ENCODE results near the gene ARHGAP27. TPM values are rescaled to one million over a fixed set of nuclear protein-coding genes. Genes with fewer than 3 reads are reported as not detected.
A peak's percentile ranks its signal among the peaks of the same experiment; 100 is the strongest.

Gene ARHGAP27
- total RNA-seq, 6 donors from 2014 or later, result 46.1 to 243 (median 81.4) TPM

DNA sequence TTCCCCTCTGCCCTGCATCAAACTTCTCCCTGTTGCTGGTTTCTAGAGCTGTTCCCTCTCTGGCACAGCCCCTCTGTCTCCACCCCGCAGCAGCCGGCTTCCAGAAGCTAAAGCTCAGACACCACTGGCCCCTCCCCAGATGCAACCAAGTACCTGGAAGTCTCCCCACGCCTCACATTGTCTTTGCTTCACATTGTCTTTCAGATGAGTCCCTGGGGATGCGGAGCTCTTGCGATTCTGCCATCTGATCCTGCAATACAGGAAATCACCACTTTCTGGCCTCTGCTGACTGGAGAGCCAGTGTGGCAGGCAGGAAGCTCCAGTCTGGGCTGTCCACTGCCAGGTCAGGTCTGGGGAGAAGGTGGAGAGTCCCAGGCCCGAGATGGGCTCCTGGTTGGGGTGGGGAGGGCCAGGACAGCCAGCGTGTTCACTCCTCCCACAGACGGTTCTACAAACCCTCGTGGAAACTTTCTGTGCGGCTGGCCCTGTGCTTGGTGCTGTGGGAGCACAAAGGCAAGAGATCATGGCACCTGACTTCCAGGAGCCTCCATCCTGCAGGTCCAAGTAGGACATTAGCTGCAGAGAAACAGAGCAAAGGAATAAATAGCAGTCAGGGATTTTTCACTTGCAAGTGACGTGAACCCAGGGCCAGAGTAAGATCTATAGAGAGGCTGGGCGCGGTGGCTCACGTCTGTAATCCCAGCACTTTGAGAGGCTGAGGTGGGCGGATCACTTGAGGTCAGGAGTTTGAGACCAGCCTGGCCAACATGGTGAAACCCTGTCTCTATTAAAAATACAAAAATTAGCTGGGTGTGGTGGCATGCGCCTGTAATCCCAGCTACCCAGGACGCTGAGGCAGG is 67.9 kb downstream of the ARHGAP27 start:
- no peak for DNase-seq
- Histone ChIP-seq H3K27ac (no peak overlapping the region), H3K27me3 (no peaks in the 10 kb centered on the region), H3K36me3 (no peaks in the 10 kb centered on the region), H3K4me1 (no peaks in the 10 kb centered on the region), H3K4me3 (no peak overlapping the region), H3K9me3 (no peaks in the 10 kb centered on the region)
- no peak for ATAC-seq (ENCODE audit: low FRiP score in 2 of 2)
- TF ChIP-seq POLR2AphosphoS5 (IDR thresholded peaks at IDR 0.05) (no peak), EP300 (IDR thresholded peaks at IDR 0.05) (no peak), POLR2A (IDR thresholded peaks at IDR 0.05) (no peak)
- TF ChIP-seq, protein P1, sequence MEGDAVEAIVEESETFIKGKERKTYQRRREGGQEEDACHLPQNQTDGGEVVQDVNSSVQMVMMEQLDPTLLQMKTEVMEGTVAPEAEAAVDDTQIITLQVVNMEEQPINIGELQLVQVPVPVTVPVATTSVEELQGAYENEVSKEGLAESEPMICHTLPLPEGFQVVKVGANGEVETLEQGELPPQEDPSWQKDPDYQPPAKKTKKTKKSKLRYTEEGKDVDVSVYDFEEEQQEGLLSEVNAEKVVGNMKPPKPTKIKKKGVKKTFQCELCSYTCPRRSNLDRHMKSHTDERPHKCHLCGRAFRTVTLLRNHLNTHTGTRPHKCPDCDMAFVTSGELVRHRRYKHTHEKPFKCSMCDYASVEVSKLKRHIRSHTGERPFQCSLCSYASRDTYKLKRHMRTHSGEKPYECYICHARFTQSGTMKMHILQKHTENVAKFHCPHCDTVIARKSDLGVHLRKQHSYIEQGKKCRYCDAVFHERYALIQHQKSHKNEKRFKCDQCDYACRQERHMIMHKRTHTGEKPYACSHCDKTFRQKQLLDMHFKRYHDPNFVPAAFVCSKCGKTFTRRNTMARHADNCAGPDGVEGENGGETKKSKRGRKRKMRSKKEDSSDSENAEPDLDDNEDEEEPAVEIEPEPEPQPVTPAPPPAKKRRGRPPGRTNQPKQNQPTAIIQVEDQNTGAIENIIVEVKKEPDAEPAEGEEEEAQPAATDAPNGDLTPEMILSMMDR (IDR thresholded peaks at IDR 0.05), result no peak
- 73 to 79% methylated on average over 15 to 17 of the region's 17 CpGs for whole genome bisulfite sequencing, 2 donors

DNA sequence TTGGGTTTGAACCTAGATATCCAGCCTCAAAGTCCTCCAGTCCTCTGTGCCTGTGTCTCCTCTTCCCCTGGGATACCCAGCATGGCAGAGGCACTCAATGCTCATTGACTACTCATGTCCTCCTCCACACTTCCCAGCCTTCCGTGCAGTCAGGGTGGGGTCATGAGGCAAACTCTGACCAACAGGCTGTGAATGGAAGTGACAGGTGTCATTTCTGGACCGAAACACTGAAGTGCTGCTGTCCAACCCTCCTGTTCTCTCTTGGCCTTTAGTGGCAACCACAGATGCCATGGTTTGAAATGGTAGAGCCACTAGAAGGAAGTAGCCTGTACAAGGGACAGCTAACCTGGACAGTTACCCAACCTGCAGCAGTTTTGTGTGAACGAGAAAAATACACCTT is 69.2 kb downstream of the ARHGAP27 start:
- H3K4me1 ChIP-seq, result no peaks in the 10 kb centered on the region
- no peaks in the 10 kb centered on the region for H3K36me3 ChIP-seq
- DNase-seq (no peak), ATAC-seq (ENCODE audit: low FRiP score in 2 of 2) (no peak)
- H3K9me3 ChIP-seq, result no peaks in the 10 kb centered on the region
- no peak for TF ChIP-seq POLR2AphosphoS5 (IDR thresholded peaks at IDR 0.05)
- no peak for TF ChIP-seq EP300 (IDR thresholded peaks at IDR 0.05)
- TF ChIP-seq, protein P1 (IDR thresholded peaks at IDR 0.05), result no peak
- TF ChIP-seq POLR2A (IDR thresholded peaks at IDR 0.05), result no peak
- 84 to 96% methylated on average over 3 of the region's 3 CpGs for WGBS, 2 donors
- no peak overlapping the region for H3K27ac ChIP-seq
- no peaks in the 10 kb centered on the region for H3K27me3 ChIP-seq
- no peak overlapping the region for H3K4me3 ChIP-seq

DNA sequence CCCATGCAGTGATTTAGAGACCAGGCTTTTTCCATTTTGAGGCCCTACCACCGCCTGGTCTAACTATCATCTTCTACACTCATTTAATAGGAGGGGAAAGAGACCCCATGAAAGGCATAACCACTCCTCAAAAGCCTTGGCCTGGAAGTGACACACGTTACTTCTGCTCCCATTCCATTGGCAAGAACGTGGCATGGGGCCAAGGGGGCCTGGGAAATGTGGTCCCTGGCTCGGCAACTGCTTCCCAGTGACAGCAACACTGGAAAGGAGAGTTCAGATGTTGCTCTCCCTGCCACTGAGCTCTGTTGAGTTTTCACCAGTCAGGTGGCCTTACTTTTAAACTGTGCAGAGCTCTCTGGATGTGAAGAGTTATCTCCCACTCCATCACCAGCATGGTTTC is 70.7 kb downstream of the ARHGAP27 start:
- ATAC-seq (ENCODE audit: low FRiP score in 2 of 2) (no peak), DNase-seq (no peak)
- no peaks in the 10 kb centered on the region for H3K9me3 ChIP-seq
- no peak overlapping the region for H3K27ac ChIP-seq
- no peaks in the 10 kb centered on the region for H3K27me3 ChIP-seq
- 61 to 84% methylated on average over 4 of the region's 4 CpGs for WGBS, 2 donors
- H3K4me1 ChIP-seq, result no peaks in the 10 kb centered on the region
- TF ChIP-seq POLR2AphosphoS5 (IDR thresholded peaks at IDR 0.05), result no peak
- TF ChIP-seq POLR2A (IDR thresholded peaks at IDR 0.05), result no peak
- TF ChIP-seq, protein P1 (IDR thresholded peaks at IDR 0.05), result no peak
- no peak for TF ChIP-seq EP300 (IDR thresholded peaks at IDR 0.05)
- no peaks in the 10 kb centered on the region for H3K36me3 ChIP-seq
- no peak overlapping the region for H3K4me3 ChIP-seq

DNA sequence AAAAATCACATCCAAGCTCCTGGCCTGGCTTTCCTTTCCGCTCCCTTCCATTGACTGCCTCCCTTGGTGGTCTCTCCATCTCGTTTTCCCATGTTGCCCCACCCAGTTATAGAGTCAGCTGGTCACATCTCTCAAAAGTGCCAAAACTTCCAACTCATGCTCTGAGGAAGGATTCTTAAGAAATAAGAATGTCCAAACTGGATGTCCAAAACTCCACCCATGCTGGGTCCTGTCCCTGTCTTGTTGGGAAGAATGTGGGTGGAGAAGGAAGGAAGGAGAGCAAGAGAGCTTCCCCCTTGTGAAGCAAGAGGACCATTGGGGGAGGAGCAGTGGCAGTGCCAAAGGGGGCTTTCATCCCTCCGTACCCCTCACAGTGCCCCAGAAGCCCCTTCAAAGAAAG is 71.2 kb downstream of the ARHGAP27 start:
- ATAC-seq (ENCODE audit: low FRiP score in 2 of 2) (peak in 1 of 2 donors; percentile 21), DNase-seq (no peak)
- Histone ChIP-seq H3K4me3 (no peak overlapping the region), H3K27ac (no peak overlapping the region), H3K27me3 (no peaks in the 10 kb centered on the region), H3K4me1 (no peaks in the 10 kb centered on the region), H3K9me3 (no peaks in the 10 kb centered on the region), H3K36me3 (no peaks in the 10 kb centered on the region)
- WGBS, 2 donors, result 78 to 88% methylated on average over 3 of the region's 3 CpGs
- TF ChIP-seq POLR2AphosphoS5 (IDR thresholded peaks at IDR 0.05), result no peak
- no peak for TF ChIP-seq EP300 (IDR thresholded peaks at IDR 0.05)
- TF ChIP-seq, protein P1 (IDR thresholded peaks at IDR 0.05), result no peak
- no peak for TF ChIP-seq POLR2A (IDR thresholded peaks at IDR 0.05)

All from upper lobe of left lung (tissue), 6 donors.